Measurements from ENCODE around the gene OR7D2.

The OR7D2 gene

DNA sequence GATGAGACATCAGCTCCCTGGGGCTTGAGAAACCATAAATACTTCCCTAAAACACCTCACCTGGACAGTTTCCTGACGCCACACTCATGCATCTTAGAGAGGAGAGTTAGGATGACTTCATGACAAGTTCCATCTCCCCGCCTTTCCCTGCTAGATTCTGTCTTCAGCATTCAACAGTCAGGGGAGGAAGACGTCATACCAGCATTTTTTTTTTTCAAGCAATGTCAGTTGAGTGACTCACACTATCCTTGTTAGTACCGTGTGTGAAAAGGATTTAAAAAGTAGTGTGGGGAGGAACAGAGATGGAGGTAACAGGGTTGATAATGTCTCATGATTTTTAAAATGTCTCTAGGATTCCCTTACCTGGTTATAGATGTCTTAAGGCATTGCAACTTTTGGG, at the start of gene OR7D2:
OR7D2 (plus strand) TSS at position 79 of the 400 bp plus-strand sequence. CDS start 6,803 bp downstream, outside the sequence.
- Histone ChIP-seq H3K36me3 (replicated peaks) (no peaks in the 10 kb centered on the region), H3K9me3 (no peaks in the 10 kb centered on the region), H3K4me1 (no peaks in the 10 kb centered on the region), H3K4me3 (no peak within 1 kb of the TSS), H3K27me3 (ENCODE audit: low read depth) (no peaks in the 10 kb centered on the region)
- in situ Hi-C loops (cut with MboI; ENCODE audit: low sequenced_read_pairs) = no loop called here
- DNase-seq (ENCODE audit: low spot score in 2 of 2) = no peak

GRCh38 chr19:9130965-9131364, 47.8 kb upstream of the OR7D2 start:
- no peaks in the 10 kb centered on the region for H3K27me3 ChIP-seq (ENCODE audit: low read depth)
- H3K9me3 ChIP-seq = no peaks in the 10 kb centered on the region
- H3K4me1 ChIP-seq = no peaks in the 10 kb centered on the region
- H3K4me3 ChIP-seq = no peak overlapping the region
- DNase-seq (ENCODE audit: low spot score in 2 of 2) = no peak
- in situ Hi-C loops (cut with MboI; ENCODE audit: low sequenced_read_pairs) = no loop called here
- H3K36me3 ChIP-seq (replicated peaks) = no peaks in the 10 kb centered on the region

DNA sequence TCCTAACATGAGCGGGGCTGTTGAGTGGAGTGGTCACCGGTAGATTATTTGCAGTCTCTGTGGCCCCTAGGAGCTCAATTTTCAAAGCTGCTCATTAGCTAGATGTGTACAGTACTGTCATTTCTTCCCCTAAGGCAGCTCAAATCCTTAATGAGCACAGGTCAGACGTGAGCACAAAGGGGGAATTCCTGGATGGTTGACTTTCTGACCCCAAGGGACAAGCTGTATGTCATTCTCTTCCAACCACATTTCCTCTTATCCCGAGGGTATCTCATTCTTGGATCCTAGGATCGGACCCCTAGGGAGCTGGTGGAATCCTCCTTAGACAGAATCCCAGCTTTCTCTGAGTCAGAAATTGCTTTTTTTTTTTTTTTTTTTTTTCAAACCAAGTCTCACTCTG, 46.4 kb upstream of the OR7D2 start:
- Histone ChIP-seq H3K4me3 (no peak overlapping the region), H3K9me3 (no peaks in the 10 kb centered on the region), H3K4me1 (no peaks in the 10 kb centered on the region), H3K36me3 (replicated peaks) (no peaks in the 10 kb centered on the region), H3K27me3 (ENCODE audit: low read depth) (no peaks in the 10 kb centered on the region)
- DNase-seq (ENCODE audit: low spot score in 2 of 2) = no peak
- in situ Hi-C loops (cut with MboI; ENCODE audit: low sequenced_read_pairs) = no loop called here

DNA sequence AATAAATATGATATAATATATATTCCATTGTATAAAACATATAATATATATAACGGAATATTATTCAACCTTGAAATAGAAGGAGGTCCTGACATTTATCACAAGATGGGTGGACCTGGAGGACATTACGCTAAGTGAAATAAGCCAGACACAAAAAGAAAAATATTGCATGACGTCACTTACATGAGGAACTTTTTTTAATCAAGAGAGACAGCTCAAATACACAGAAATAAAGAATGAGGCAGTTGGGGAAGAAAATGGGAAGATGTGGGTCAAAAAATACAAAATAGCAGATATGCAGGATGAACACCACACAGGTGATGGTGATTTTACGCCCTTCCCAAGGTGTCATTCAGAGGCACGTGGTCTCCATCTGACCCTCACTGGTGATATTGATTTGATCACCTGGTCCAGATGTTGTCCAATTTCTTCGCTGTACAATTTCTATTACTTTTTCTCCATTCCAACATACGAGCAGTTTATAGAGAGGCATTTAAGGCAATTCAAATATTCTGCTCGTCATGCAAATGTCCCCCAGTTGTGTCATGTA, 39.1 kb upstream of the OR7D2 start:
- no peak for DNase-seq (ENCODE audit: low spot score in 2 of 2)
- Histone ChIP-seq H3K27me3 (ENCODE audit: low read depth) (no peaks in the 10 kb centered on the region), H3K36me3 (replicated peaks) (peaks cover 7% of the 10 kb centered on the region), H3K9me3 (peaks cover 7% of the 10 kb centered on the region), H3K4me3 (peak overlapping the region; percentile 95), H3K4me1 (peaks cover 7% of the 10 kb centered on the region)
- in situ Hi-C loops (cut with MboI; ENCODE audit: low sequenced_read_pairs) = no loop called here

DNA sequence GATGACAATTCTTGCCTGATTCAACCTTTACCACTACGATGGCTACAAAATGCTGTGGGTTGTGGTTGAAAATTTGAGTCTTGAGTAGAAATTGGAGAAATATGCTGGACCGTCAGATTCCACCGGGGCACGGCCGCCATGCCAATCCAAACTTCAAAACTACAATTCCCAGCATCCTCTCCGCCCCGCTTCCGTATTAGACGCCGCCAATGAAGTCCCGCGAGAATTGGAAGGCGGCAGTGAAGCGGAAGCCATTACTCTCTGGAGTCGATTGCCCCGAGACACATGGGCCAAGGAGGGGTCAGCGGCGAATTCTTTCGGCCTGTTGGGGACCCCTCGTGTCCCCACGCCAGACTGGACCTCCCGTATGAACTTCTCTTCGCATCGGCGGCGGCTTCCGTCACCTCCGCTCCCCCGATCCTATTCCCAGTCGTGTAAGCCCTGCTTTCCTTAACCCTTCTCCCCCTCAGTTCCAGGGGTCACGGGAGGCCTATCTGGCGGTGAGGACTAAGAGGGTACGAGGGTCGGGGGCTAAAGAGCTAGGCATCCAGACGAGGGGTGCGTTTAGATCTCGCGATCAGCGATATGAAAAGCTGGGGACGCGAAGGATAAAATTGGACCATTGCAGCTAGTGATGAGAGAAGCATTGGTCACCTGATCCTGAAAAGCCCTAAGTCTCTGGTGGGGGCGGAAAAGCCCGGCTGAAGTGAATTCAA, 38.5 kb upstream of the OR7D2 start, which contains the start of gene ZNF317:
ZNF317 (plus strand) TSS at position 239 of the 716 bp plus-strand sequence. CDS start 15,620 bp downstream, outside the sequence.
- peaks cover 12% of the 10 kb centered on the region for H3K9me3 ChIP-seq
- peak; percentile 83 to 93 for DNase-seq (ENCODE audit: low spot score in 2 of 2)
- H3K4me1 ChIP-seq = peaks cover 7% of the 10 kb centered on the region
- in situ Hi-C loops (cut with MboI; ENCODE audit: low sequenced_read_pairs) = no loop called here
- H3K4me3 ChIP-seq = peak within 1 kb of the TSS; percentile 95
- no peaks in the 10 kb centered on the region for H3K27me3 ChIP-seq (ENCODE audit: low read depth)
- peaks cover 10% of the 10 kb centered on the region for H3K36me3 ChIP-seq (replicated peaks)

DNA sequence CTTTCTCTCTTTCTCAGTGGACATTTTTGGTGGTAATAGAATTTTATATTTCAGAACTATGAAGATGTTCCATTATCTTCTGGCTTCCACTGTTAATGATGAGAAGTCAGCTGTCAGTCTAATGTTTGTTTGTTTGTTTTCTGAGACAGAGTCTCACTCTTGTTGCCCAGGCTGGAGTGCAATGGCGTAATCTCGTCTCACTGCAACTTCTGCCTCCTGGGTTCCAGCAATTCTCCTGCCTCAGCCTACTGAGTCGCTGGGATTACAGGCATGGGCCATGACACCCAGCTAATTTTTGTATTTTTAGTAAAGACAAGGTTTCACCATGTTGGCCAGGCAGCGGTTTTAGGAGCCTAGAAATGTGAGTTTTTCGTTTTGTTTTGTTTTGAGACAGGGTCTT, 33.9 kb upstream of the OR7D2 start:
- Histone ChIP-seq H3K27me3 (ENCODE audit: low read depth) (no peaks in the 10 kb centered on the region), H3K4me1 (peaks cover 3% of the 10 kb centered on the region), H3K4me3 (no peak overlapping the region), H3K36me3 (replicated peaks) (peaks cover 14% of the 10 kb centered on the region), H3K9me3 (peaks cover 26% of the 10 kb centered on the region)
- in situ Hi-C loops (cut with MboI; ENCODE audit: low sequenced_read_pairs) = no loop called here
- no peak for DNase-seq (ENCODE audit: low spot score in 2 of 2)

DNA sequence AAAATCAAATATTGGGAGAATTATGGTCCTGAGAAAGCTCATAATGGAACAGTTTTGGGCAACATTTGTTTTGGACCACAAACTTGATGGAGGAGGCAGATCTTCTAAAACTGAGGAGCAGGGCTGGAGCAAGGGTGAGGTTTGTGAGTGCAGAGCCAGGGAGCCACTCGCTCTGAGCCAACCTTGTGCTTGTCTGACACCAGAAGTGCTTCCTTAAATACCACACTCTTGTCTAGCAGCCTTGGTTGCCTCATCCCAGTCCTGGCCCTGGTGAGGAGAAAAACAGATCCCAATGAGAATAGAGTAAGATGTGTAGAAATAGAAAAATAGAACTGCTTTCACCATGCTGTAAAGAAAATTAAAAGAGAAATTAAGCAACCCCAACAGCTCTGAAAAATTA, 31.9 kb upstream of the OR7D2 start:
- Histone ChIP-seq H3K36me3 (replicated peaks) (peaks cover 12% of the 10 kb centered on the region), H3K27me3 (ENCODE audit: low read depth) (no peaks in the 10 kb centered on the region), H3K9me3 (peaks cover 30% of the 10 kb centered on the region), H3K4me3 (no peak overlapping the region), H3K4me1 (no peaks in the 10 kb centered on the region)
- in situ Hi-C loops (cut with MboI; ENCODE audit: low sequenced_read_pairs) = no loop called here
- no peak for DNase-seq (ENCODE audit: low spot score in 2 of 2)

DNA sequence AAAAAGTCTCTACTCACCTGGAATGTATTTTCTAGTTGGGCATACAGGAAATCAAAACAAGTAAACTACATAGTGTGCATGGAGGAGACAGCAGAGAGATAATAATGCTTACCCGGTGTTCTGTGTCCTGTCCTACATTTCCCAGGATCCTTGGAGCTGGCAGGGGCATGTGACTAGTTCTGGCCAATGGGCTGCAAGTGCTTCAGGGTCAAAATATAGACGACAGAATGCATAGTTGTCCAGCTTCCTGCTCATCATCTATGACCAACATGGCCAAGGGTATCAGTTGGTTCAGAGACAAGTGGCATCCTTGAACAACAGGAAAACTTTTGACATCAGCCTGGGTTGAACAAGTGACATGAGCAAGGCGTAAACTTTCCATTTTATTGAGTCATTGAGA, 30.1 kb upstream of the OR7D2 start:
- no peaks in the 10 kb centered on the region for H3K27me3 ChIP-seq (ENCODE audit: low read depth)
- H3K9me3 ChIP-seq = peaks cover 32% of the 10 kb centered on the region
- no peak overlapping the region for H3K4me3 ChIP-seq
- no peaks in the 10 kb centered on the region for H3K4me1 ChIP-seq
- H3K36me3 ChIP-seq (replicated peaks) = peaks cover 12% of the 10 kb centered on the region
- in situ Hi-C loops (cut with MboI; ENCODE audit: low sequenced_read_pairs) = no loop called here
- no peak for DNase-seq (ENCODE audit: low spot score in 2 of 2)

GRCh38 chr19:9149997-9150396, 28.8 kb upstream of the OR7D2 start:
- no peak for DNase-seq (ENCODE audit: low spot score in 2 of 2)
- H3K36me3 ChIP-seq (replicated peaks) = peaks cover 23% of the 10 kb centered on the region
- H3K4me1 ChIP-seq = no peaks in the 10 kb centered on the region
- H3K27me3 ChIP-seq (ENCODE audit: low read depth) = no peaks in the 10 kb centered on the region
- peaks cover 26% of the 10 kb centered on the region for H3K9me3 ChIP-seq
- in situ Hi-C loops (cut with MboI; ENCODE audit: low sequenced_read_pairs) = no loop called here
- no peak overlapping the region for H3K4me3 ChIP-seq

DNA sequence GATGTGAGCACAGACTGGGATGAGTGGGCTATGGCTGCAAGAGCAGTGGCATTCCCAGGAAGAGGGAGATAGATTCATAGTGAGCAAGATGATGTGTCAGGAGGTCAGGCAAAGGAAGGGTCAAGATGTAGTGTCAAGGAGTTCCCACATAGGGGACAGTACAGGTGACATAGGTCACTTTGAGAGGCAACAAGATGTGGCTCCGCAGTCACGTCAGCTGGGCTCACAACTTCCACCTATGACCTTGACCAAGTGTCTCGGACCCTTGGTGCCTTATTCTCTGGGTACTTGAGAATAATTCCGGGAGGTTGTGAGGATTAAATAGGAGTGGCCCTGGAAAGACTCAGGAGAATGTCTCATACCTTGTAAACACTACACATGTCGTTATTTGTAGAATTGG, 28.1 kb upstream of the OR7D2 start:
- H3K27me3 ChIP-seq (ENCODE audit: low read depth) = no peaks in the 10 kb centered on the region
- H3K4me3 ChIP-seq = no peak overlapping the region
- in situ Hi-C loops (cut with MboI; ENCODE audit: low sequenced_read_pairs) = no loop called here
- H3K9me3 ChIP-seq = peaks cover 19% of the 10 kb centered on the region
- no peak for DNase-seq (ENCODE audit: low spot score in 2 of 2)
- peaks cover 23% of the 10 kb centered on the region for H3K36me3 ChIP-seq (replicated peaks)
- H3K4me1 ChIP-seq = no peaks in the 10 kb centered on the region

DNA sequence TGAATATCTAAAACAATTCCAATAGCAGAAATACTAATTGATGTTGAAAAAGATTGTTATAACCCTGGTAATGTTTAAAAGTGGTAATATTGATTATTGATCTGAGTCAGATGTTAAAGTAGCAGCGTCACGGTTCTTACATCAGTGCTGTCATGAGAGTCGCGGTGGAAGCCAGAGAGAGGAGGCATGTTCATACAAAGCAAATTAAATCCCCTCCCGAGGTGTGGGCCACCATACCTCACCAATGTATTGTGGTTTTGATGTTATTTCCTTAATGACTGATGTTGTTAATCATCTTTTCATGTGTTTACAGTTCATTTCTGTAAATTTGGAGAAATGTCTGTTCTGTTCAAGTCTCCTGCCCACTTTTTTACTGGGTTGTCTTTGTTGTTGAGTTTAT, 27.4 kb upstream of the OR7D2 start:
- in situ Hi-C loops (cut with MboI; ENCODE audit: low sequenced_read_pairs) = no loop called here
- Histone ChIP-seq H3K4me1 (no peaks in the 10 kb centered on the region), H3K36me3 (replicated peaks) (peaks cover 29% of the 10 kb centered on the region), H3K4me3 (no peak overlapping the region), H3K27me3 (ENCODE audit: low read depth) (no peaks in the 10 kb centered on the region), H3K9me3 (peaks cover 15% of the 10 kb centered on the region)
- DNase-seq (ENCODE audit: low spot score in 2 of 2) = no peak

GRCh38 chr19:9155591-9155990, 23.2 kb upstream of the OR7D2 start:
- Histone ChIP-seq H3K9me3 (peaks cover 9% of the 10 kb centered on the region), H3K4me1 (no peaks in the 10 kb centered on the region), H3K36me3 (replicated peaks) (peaks cover 69% of the 10 kb centered on the region), H3K4me3 (no peak overlapping the region), H3K27me3 (ENCODE audit: low read depth) (no peaks in the 10 kb centered on the region)
- in situ Hi-C loops (cut with MboI; ENCODE audit: low sequenced_read_pairs) = no loop called here
- DNase-seq (ENCODE audit: low spot score in 2 of 2) = no peak

DNA sequence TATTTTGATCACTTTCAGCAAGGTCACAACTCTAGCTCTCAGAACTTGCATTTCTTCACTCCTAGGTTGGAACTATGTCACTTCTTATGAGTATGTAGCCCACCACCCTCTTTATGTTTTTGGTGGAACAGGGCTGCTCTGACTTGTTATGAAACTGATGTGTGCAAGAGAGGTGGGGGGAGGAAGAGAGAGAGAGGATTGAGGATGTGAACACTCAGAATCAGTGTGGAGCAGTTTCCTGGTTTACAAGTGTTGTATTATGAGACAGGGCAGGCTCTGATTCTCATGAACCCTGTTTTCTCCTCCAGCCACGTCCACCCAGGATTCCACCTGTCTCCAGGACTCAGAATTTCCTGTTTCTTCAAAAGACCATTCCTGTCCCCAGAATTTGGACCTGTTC, 22.5 kb upstream of the OR7D2 start:
- Histone ChIP-seq H3K27me3 (ENCODE audit: low read depth) (no peaks in the 10 kb centered on the region), H3K36me3 (replicated peaks) (peaks cover 77% of the 10 kb centered on the region), H3K4me1 (no peaks in the 10 kb centered on the region), H3K4me3 (no peak overlapping the region), H3K9me3 (peaks cover 8% of the 10 kb centered on the region)
- in situ Hi-C loops (cut with MboI; ENCODE audit: low sequenced_read_pairs) = no loop called here
- no peak for DNase-seq (ENCODE audit: low spot score in 2 of 2)

GRCh38 chr19:9159891-9160290, 18.9 kb upstream of the OR7D2 start:
- H3K9me3 ChIP-seq = no peaks in the 10 kb centered on the region; the same call in 1 of the 2 replicates
- DNase-seq (ENCODE audit: low spot score in 2 of 2) = no peak
- in situ Hi-C loops (cut with MboI; ENCODE audit: low sequenced_read_pairs) = no loop called here
- H3K4me3 ChIP-seq = no peak overlapping the region
- H3K36me3 ChIP-seq (replicated peaks) = peaks cover 83% of the 10 kb centered on the region
- no peaks in the 10 kb centered on the region for H3K4me1 ChIP-seq
- H3K27me3 ChIP-seq (ENCODE audit: low read depth) = no peaks in the 10 kb centered on the region

Data from HAP-1 (cell line).